ENCODE data around the gene PLA2G2D.

Gene PLA2G2D

DNA sequence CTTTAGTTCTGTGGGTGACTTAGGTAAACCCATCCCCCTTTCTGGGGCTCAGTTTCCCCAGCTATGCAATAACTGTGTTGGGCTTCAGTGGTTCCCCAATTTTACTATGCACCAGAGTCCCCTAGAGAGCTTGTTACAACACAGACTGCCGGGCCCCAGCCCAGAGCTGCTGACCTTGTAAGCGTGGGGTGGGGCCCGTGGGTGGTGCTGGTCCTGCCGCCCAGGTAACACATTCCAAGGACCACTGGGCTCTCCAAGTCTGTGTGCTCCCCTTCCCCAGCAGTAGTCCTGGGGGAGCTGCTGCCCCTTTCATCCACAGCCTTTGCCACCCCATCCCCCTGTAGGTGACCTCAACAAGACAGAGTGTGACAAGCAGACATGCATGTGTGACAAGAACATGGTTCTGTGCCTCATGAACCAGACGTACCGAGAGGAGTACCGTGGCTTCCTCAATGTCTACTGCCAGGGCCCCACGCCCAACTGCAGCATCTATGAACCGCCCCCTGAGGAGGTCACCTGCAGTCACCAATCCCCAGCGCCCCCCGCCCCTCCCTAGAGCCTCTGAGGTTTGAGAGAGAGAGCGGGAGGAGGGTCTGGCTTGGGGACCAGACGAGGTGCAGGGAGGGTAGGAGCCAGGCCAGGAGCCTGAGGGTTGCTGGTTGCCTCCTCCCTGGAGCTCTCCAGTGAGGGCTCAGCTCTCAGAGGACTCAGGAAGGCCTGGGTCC, 28.7 kb upstream of the PLA2G2D start:
- Histone ChIP-seq H4K8ac (ENCODE audit: low read depth, low read length) (no peak overlapping the region), H3K79me2 (ENCODE audit: control insufficient read depth, insufficient read depth, low read length) (no peaks in the 10 kb centered on the region), H2BK5ac (ENCODE audit: low read length) (no peak overlapping the region), H2AK5ac (ENCODE audit: low read length) (no peak overlapping the region), H3K4me3 (ENCODE audit: low read length) (no peak overlapping the region), H3K79me1 (ENCODE audit: low read length) (no peaks in the 10 kb centered on the region), H3K27ac (ENCODE audit: low read depth, low read length) (no peak overlapping the region), H2BK15ac (replicated peaks; ENCODE audit: low read depth) (no peak overlapping the region), H2BK120ac (ENCODE audit: low read depth, low read length) (no peak overlapping the region), H3K4ac (ENCODE audit: low read depth, low read length) (no peak overlapping the region), H3K4me1 (ENCODE audit: control insufficient read depth, low read depth, low read length) (no peaks in the 10 kb centered on the region), H3K23ac (ENCODE audit: low read length) (no peak overlapping the region), H3K56ac (ENCODE audit: low read length) (peak overlapping the region; percentile 42), H3K27me3 (ENCODE audit: insufficient read depth, low read length, poor library complexity) (no peaks in the 10 kb centered on the region), H3K9ac (ENCODE audit: low read length) (no peak overlapping the region), H3K18ac (ENCODE audit: low read length) (no peak overlapping the region), H3K4me2 (ENCODE audit: low read length) (no peak overlapping the region), H3K36me3 (ENCODE audit: control insufficient read depth, insufficient read depth, low read length) (no peaks in the 10 kb centered on the region), H4K5ac (ENCODE audit: low read length) (no peak overlapping the region)
- no peak for DNase-seq
- WGBS (ENCODE audit: extremely low coverage, insufficient coverage, low lambda C conversion rate): no CpG with 5 or more reads among the region's 13 CpGs

DNA sequence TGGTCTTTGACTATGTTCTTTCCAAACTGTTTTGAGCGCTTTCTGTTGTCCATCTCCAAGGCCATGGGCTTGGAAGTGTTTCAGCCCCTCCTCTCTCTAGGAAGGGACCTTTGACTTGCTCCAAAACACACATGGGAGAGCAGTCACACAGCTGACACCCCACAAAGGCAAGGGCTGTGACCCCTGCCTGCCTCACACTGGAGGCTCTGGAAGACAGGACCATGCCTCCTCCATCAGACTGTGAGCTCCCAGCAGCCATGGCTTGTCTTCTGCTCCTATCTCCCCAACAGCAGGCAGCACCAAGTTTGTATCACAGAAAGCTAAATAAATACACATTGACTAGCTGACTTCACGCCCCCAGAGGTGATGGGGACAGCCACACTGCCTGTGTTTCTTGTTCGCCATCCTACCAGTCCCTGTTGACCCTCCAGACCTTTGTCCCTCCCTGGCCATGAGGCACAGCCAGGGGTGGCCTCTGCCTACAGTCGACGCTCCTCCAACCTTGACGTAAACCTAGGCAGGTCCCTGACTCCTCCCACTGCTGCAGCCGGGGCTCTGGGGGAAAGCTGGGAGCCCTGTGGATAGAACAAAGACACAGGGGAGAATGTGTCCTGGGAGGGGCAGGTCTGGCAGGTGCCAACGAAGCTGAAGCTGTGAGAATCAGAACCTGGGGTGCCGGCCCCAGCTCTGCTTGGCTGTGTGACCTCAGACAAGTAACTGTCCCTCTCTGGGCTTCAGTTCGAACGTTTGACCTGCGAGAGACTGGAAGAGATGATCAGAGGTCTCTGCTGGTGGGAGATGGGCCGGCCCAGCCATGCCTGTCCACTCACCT, 24.6 kb upstream of the PLA2G2D start:
- H3K56ac ChIP-seq (ENCODE audit: low read length): no peak overlapping the region
- no peak overlapping the region for H2AK5ac ChIP-seq (ENCODE audit: low read length)
- H3K4ac ChIP-seq (ENCODE audit: low read depth, low read length): no peak overlapping the region
- H2BK120ac ChIP-seq (ENCODE audit: low read depth, low read length): no peak overlapping the region
- no peak overlapping the region for H3K9ac ChIP-seq (ENCODE audit: low read length)
- H3K27me3 ChIP-seq (ENCODE audit: insufficient read depth, low read length, poor library complexity): no peaks in the 10 kb centered on the region
- no peak overlapping the region for H4K5ac ChIP-seq (ENCODE audit: low read length)
- no peak overlapping the region for H2BK5ac ChIP-seq (ENCODE audit: low read length)
- H3K36me3 ChIP-seq (ENCODE audit: control insufficient read depth, insufficient read depth, low read length): no peaks in the 10 kb centered on the region
- H4K8ac ChIP-seq (ENCODE audit: low read depth, low read length): no peak overlapping the region
- no peak overlapping the region for H3K27ac ChIP-seq (ENCODE audit: low read depth, low read length)
- no peak overlapping the region for H3K4me3 ChIP-seq (ENCODE audit: low read length)
- H3K79me2 ChIP-seq (ENCODE audit: control insufficient read depth, insufficient read depth, low read length): no peaks in the 10 kb centered on the region
- no peak overlapping the region for H2BK15ac ChIP-seq (replicated peaks; ENCODE audit: low read depth)
- no peaks in the 10 kb centered on the region for H3K79me1 ChIP-seq (ENCODE audit: low read length)
- H3K4me1 ChIP-seq (ENCODE audit: control insufficient read depth, low read depth, low read length): no peaks in the 10 kb centered on the region
- no CpG with 5 or more reads among the region's 13 CpGs for WGBS (ENCODE audit: extremely low coverage, insufficient coverage, low lambda C conversion rate)
- H3K18ac ChIP-seq (ENCODE audit: low read length): no peak overlapping the region
- no peak overlapping the region for H3K23ac ChIP-seq (ENCODE audit: low read length)
- H3K4me2 ChIP-seq (ENCODE audit: low read length): no peak overlapping the region
- no peak for DNase-seq

DNA sequence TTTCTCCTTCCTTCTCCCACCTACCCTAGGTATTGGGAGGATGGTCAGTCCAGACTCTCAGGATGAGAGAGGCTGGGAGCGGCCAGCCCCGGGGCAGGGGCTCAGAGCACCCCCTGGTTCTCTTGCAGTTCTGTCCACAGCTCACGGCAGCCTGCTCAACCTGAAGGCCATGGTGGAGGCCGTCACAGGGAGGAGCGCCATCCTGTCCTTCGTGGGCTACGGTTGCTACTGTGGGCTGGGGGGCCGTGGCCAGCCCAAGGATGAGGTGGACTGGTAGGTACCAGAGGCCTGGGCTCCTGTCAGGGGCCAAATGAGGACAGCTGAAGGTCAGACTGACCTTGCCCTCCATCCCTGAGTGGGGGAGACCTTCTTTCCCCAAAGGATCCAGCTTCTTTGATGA, 24.0 kb upstream of the PLA2G2D start:
- H3K4ac ChIP-seq (ENCODE audit: low read depth, low read length): no peak overlapping the region
- no peak overlapping the region for H2BK5ac ChIP-seq (ENCODE audit: low read length)
- H3K9ac ChIP-seq (ENCODE audit: low read length): no peak overlapping the region
- H3K56ac ChIP-seq (ENCODE audit: low read length): no peak overlapping the region
- no peaks in the 10 kb centered on the region for H3K27me3 ChIP-seq (ENCODE audit: insufficient read depth, low read length, poor library complexity)
- WGBS (ENCODE audit: extremely low coverage, insufficient coverage, low lambda C conversion rate): no CpG with 5 or more reads among the region's 8 CpGs
- H2BK120ac ChIP-seq (ENCODE audit: low read depth, low read length): no peak overlapping the region
- H4K5ac ChIP-seq (ENCODE audit: low read length): no peak overlapping the region
- no peak overlapping the region for H3K23ac ChIP-seq (ENCODE audit: low read length)
- DNase-seq: no peak
- H3K4me3 ChIP-seq (ENCODE audit: low read length): no peak overlapping the region
- no peaks in the 10 kb centered on the region for H3K79me1 ChIP-seq (ENCODE audit: low read length)
- no peaks in the 10 kb centered on the region for H3K4me1 ChIP-seq (ENCODE audit: control insufficient read depth, low read depth, low read length)
- no peak overlapping the region for H2AK5ac ChIP-seq (ENCODE audit: low read length)
- H3K36me3 ChIP-seq (ENCODE audit: control insufficient read depth, insufficient read depth, low read length): no peaks in the 10 kb centered on the region
- H4K8ac ChIP-seq (ENCODE audit: low read depth, low read length): no peak overlapping the region
- no peak overlapping the region for H3K18ac ChIP-seq (ENCODE audit: low read length)
- no peaks in the 10 kb centered on the region for H3K79me2 ChIP-seq (ENCODE audit: control insufficient read depth, insufficient read depth, low read length)
- H3K27ac ChIP-seq (ENCODE audit: low read depth, low read length): no peak overlapping the region
- H2BK15ac ChIP-seq (replicated peaks; ENCODE audit: low read depth): no peak overlapping the region
- no peak overlapping the region for H3K4me2 ChIP-seq (ENCODE audit: low read length)

DNA sequence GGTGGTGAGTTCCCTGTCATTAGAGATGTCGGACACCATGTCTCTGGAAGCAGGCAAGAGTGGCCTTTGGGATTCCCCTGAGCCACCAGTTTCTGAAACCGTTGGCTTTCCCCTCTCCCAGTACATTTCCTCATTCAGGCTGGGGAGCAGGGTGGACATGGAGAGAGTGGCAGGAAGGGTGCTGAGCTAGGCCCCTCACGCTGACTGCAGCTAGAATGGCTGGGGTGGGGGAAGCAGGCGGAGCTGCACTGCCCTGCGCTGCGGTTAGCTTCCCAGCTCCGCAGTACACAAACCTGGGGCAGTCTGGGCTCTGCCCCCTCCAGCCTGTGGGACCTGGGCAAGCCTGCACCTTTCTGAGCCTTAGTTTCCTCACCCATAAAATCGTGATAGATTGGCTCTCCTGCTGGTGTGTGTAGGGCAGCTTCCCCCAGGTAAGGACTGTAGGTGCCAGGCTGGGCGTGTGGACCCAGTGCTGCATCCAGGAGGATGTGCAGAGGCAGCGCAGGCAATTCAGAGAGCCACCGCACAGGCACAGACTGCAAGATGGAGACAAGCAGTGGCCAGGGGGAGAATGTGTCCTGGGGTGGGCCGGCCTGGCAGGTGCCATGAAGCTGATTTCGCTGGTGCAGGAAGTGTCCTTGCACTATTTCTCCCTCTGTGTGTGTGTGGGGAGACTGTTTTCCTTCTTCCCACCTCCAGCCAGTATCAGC, 22.8 kb upstream of the PLA2G2D start:
- no peak overlapping the region for H3K27ac ChIP-seq (ENCODE audit: low read depth, low read length)
- WGBS (ENCODE audit: extremely low coverage, insufficient coverage, low lambda C conversion rate): no CpG with 5 or more reads among the region's 13 CpGs

DNA sequence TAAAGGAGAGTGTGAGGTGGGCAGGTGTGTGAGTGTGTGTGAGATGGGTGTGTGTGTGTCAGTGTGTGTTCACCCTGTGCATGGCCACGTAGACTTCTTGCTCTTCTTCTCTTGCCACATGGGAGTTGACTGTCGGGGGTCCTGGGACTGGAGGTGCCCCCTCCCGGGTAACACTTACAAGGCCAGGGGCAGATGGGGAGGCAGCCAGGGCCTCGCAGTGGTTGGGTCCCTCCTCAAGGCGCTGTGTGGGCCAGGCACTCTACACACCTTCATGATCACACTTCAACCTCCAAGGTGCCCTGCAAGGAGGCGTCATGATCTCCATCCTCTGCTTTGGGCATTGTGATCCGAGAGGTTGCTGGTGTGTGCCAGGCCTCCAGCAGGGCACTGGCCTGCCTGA, 22.1 kb upstream of the PLA2G2D start:
- H3K36me3 ChIP-seq (ENCODE audit: control insufficient read depth, insufficient read depth, low read length): no peaks in the 10 kb centered on the region
- H3K4ac ChIP-seq (ENCODE audit: low read depth, low read length): no peak overlapping the region
- no peak overlapping the region for H3K4me2 ChIP-seq (ENCODE audit: low read length)
- H4K5ac ChIP-seq (ENCODE audit: low read length): no peak overlapping the region
- no peak overlapping the region for H3K56ac ChIP-seq (ENCODE audit: low read length)
- WGBS (ENCODE audit: extremely low coverage, insufficient coverage, low lambda C conversion rate): no CpG with 5 or more reads among the region's 7 CpGs
- H2BK5ac ChIP-seq (ENCODE audit: low read length): no peak overlapping the region
- no peaks in the 10 kb centered on the region for H3K27me3 ChIP-seq (ENCODE audit: insufficient read depth, low read length, poor library complexity)
- H3K79me1 ChIP-seq (ENCODE audit: low read length): no peaks in the 10 kb centered on the region
- H3K23ac ChIP-seq (ENCODE audit: low read length): no peak overlapping the region
- H3K4me1 ChIP-seq (ENCODE audit: control insufficient read depth, low read depth, low read length): no peaks in the 10 kb centered on the region
- H3K27ac ChIP-seq (ENCODE audit: low read depth, low read length): no peak overlapping the region
- no peak for DNase-seq
- no peak overlapping the region for H4K8ac ChIP-seq (ENCODE audit: low read depth, low read length)
- no peak overlapping the region for H3K9ac ChIP-seq (ENCODE audit: low read length)
- H2BK15ac ChIP-seq (replicated peaks; ENCODE audit: low read depth): no peak overlapping the region
- no peak overlapping the region for H3K4me3 ChIP-seq (ENCODE audit: low read length)
- no peak overlapping the region for H2BK120ac ChIP-seq (ENCODE audit: low read depth, low read length)
- no peak overlapping the region for H2AK5ac ChIP-seq (ENCODE audit: low read length)
- H3K79me2 ChIP-seq (ENCODE audit: control insufficient read depth, insufficient read depth, low read length): no peaks in the 10 kb centered on the region
- no peak overlapping the region for H3K18ac ChIP-seq (ENCODE audit: low read length)

More for the DNA sequence above, 22.8 kb upstream of the PLA2G2D start:
- Histone ChIP-seq H3K79me2 (ENCODE audit: control insufficient read depth, insufficient read depth, low read length) (no peaks in the 10 kb centered on the region), H4K5ac (ENCODE audit: low read length) (no peak overlapping the region), H4K8ac (ENCODE audit: low read depth, low read length) (no peak overlapping the region), H3K4me1 (ENCODE audit: control insufficient read depth, low read depth, low read length) (no peaks in the 10 kb centered on the region), H3K4ac (ENCODE audit: low read depth, low read length) (no peak overlapping the region), H3K36me3 (ENCODE audit: control insufficient read depth, insufficient read depth, low read length) (no peaks in the 10 kb centered on the region), H2BK5ac (ENCODE audit: low read length) (no peak overlapping the region), H3K79me1 (ENCODE audit: low read length) (no peaks in the 10 kb centered on the region), H3K4me3 (ENCODE audit: low read length) (no peak overlapping the region), H2BK120ac (ENCODE audit: low read depth, low read length) (no peak overlapping the region), H3K56ac (ENCODE audit: low read length) (no peak overlapping the region), H3K18ac (ENCODE audit: low read length) (no peak overlapping the region), H2BK15ac (replicated peaks; ENCODE audit: low read depth) (no peak overlapping the region), H3K4me2 (ENCODE audit: low read length) (no peak overlapping the region), H3K9ac (ENCODE audit: low read length) (no peak overlapping the region), H3K27me3 (ENCODE audit: insufficient read depth, low read length, poor library complexity) (no peaks in the 10 kb centered on the region), H3K23ac (ENCODE audit: low read length) (no peak overlapping the region), H2AK5ac (ENCODE audit: low read length) (no peak overlapping the region)
- DNase-seq: no peak
